GM12874 (cell line): ENCODE results near the gene NEK6.

ENCODE experiments used
- TF ChIP-seq, protein P1 (sequence below): IDR thresholded peaks from 2 replicates; pipeline ENCODE4 v1.5.1; 2011; ENCODE audit warnings: low read depth, mild to moderate bottlenecking, control low read depth, low read length, moderate library complexity; ENCODE audit not compliant: insufficient read depth

NEK6 gene

DNA sequence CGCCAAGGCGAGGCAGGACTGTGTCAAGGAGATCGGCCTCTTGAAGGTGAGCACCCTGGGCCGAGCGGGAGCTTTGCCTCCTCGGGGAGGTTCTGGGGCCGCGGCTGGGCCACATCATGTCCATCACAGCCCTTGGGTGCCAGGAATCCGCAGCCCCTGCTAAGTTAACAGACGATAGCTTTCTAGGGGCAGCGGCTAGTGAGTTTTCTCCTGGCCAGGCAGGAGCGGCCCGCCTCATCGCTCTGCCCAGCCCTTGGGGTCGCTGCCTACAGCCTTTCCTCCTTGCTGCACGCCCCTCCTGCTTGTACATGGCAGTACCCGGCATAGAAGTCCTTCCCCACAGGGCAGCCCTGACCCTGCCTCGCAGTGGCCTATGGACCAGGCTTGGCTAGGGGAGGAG is 56.2 kb downstream of the NEK6 start:
- TF ChIP-seq, protein P1, sequence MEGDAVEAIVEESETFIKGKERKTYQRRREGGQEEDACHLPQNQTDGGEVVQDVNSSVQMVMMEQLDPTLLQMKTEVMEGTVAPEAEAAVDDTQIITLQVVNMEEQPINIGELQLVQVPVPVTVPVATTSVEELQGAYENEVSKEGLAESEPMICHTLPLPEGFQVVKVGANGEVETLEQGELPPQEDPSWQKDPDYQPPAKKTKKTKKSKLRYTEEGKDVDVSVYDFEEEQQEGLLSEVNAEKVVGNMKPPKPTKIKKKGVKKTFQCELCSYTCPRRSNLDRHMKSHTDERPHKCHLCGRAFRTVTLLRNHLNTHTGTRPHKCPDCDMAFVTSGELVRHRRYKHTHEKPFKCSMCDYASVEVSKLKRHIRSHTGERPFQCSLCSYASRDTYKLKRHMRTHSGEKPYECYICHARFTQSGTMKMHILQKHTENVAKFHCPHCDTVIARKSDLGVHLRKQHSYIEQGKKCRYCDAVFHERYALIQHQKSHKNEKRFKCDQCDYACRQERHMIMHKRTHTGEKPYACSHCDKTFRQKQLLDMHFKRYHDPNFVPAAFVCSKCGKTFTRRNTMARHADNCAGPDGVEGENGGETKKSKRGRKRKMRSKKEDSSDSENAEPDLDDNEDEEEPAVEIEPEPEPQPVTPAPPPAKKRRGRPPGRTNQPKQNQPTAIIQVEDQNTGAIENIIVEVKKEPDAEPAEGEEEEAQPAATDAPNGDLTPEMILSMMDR, result no peak

DNA sequence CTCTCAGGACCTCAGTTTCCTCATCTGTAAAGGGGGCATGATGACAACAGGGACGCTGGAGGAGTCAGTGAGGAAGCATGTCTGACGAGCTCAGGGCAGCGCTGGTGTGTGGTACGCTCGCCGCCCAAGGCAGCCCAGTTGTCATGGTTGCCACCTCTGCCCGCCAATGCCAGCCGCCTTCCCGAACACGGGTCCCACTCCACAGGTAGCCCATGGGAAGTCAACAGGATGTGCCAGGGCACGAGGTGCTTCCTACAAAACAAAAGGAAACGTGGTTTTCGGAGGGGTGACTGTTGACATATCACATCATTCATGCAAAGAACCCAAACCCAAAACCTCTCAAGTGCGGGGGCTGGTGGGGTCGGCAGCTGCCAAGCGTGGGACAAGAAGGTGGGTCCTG is 58.1 kb downstream of the NEK6 start:
- TF ChIP-seq, protein P1, result no peak

DNA sequence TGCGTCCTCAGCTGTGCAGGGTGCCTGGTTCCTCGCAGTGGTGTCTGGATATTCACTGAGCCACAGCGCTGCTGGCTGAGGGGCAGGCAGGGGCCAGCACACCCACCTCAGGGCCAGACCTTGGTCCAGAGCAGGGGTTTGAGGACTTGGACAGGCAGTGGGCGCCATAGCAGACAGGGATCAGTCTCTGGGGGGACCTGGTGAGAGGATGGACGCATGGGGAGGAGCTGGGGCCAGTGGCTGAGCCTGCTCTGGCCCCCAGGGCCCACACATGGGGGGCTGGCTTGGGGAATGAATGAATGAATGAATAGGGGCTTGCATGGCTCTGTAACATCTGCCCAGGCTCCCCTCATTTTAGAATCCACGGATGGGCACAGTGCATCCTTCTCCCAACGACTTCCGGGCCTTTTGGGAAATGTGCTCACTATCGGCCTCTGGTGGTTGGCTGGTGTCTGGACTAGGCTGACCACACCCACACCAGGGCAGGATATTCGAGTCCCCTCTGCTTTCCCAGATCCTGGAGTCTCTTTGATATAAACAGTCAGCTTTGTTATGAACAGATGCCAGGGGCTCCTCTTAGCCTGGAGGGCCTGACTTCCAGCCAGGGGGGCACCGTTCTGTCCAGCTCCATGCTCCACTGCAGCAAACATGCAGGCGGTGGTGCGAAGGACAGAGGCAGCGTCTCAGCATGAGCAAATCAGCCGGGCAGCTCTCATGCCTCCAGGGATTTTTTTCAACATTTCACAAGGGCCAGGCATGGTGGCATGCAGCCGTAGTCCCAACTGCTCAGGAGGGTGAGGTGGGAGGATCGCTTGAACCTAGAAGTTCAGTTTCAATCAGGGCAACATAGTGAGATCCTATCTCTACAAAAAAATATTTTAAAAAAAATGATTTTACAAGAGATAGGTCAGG is 62.6 kb downstream of the NEK6 start:
- TF ChIP-seq, protein P1, result peak; percentile 87

DNA sequence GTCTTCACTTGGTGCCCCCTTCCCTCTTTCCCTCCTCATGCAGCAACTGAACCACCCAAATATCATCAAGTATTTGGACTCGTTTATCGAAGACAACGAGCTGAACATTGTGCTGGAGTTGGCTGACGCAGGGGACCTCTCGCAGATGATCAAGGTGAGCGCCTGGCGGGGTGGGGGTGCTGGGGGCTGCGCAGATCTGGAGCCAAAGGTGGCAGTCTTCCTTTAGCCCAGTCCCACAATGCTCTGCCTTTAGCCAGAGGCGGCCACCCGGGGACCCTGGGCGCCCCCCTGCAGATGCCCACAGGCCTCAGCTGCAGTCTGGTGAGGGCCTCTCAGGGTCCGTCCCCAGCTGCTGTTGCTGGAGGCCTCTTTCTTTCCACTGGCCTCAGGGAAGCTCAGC is 63.7 kb downstream of the NEK6 start:
- TF ChIP-seq, protein P1, result no peak

DNA sequence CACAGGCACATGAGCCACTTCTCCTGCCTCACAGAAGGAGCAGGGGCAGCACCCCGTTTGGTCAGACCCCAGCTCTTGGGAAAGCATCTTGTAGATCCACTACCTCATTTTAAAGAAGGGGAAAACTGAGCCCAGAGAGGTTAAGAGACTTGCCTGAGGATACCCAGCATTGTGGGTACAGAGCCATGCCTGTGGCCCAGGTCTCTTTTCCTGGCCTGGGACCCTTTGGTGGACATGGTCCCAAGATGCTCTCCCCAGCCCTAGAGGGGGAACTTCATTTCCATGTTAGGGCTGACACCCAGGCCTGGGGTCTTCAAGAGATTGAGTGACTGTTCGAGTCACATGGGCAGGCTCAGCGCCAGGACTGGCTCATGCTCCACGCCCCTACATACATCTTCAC is 64.2 kb downstream of the NEK6 start:
- TF ChIP-seq, protein P1, result no peak

DNA sequence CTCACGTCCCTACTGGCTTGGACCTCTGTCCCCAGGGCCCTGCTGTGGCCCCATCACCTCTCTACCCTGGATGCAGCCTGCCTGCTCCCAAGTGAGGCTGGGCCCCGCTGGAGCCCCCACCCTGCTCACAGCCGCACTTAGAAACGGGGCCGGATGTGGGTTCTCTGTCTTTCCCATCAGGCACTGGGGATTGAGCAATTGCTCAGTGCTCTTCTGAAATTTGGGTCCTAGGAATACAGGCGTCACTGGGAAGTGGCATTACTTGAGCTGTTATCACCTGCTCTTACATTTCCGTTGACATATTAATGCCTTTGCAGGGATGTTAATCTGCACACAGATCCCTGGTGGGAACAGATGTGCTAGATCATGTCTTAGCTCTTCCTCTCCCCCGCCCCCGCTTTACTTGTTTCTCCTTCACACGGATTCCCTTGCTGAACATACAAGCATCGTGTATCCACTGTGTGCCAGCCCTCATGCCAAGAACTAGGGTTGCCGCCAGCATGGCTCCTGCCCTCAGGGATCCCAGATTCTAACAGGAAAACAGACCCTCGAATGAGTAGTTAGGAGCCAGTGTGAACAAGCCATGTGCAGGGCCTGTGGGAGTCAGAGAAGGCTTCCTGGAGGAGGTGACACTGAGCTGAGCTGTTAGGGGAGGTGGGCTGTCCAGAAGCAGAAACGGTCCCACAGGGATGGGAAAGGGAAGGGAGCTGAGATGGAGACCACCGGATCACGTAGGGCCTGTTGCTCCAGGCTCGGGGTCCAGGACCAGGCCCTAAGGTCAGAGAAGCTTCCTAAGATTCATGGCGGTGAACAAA is 65.1 kb downstream of the NEK6 start:
- TF ChIP-seq, protein P1, result no peak

DNA sequence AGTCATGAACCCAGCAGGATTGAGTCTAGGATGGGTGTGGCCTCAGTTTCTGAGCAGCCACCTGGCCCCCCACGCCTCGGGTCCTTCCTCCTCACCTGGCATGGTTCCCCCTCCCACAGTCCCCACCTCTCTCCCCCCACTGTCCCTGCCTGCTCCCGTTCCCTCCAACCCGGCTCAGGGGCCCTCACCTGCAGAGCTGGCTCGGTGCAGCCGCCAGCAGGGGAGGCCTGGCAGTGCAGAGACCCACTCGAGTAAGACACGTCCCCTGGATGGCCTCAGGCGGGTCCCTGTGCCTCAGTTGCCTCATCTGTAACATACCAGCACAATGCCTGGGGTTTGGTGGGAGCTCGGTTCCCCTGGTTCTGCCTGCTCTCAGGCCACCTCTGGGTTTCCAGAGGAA is 66.2 kb downstream of the NEK6 start:
- TF ChIP-seq, protein P1, result no peak
